GM19467 (cell line): ENCODE data around the gene MPRIP.

Experiments
- ATAC-seq: cut with Tn5 transposase; IDR thresholded peaks from one replicate; pipeline ENCODE4 v1.9.1; 2021; ENCODE audit warnings: mild to moderate bottlenecking, moderate library complexity; ENCODE audit not compliant: unreplicated experiment

MPRIP gene

GRCh38 chr17:17064322-17064721 lies 22.1 kb downstream of the MPRIP start:
- no peak for ATAC-seq

GRCh38 chr17:17066021-17066420 lies 23.8 kb downstream of the MPRIP start:
- ATAC-seq = no peak

DNA sequence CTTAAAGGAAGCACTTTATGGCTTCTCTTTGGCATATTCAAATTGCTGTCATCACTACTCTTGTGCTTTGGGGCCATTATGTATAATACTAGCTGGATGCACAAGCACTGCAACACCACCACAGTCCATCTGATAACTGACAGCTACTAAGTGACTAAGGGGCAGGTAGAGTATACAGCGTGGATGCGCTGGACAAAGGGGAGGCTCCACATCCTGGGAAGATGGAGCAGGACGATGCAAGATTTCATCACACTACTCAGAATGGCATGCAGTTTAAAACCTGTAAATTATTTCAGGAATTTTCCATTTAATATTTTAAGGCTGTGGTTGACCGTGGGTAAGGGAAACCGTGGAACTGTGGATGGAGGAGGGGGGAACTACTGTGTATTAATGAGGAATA lies 25.0 kb downstream of the MPRIP start:
- ATAC-seq = no peak

GRCh38 chr17:17069849-17070248 lies 27.6 kb downstream of the MPRIP start:
- ATAC-seq = no peak

DNA sequence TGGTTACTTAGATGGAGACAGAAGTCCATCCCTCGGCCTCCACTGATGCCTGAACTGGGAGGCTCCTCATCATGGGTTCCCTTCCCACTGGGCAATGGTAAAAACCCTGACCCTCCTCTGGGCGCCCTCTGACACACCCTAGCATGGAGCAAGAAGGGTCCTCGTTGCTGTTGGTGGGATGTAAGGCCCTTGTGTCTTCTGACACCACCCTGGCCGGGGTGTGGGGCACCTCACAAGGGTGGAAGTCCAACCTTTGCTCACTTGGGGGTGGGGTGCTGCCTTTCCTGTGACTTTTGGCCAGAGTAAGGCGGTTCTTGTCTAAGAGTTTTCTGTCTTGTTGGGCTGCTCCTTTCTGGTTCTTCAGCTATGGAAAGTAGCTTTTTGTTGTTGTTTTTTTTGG lies 28.7 kb downstream of the MPRIP start:
- no peak for ATAC-seq

GRCh38 chr17:17071531-17072360 lies 29.5 kb downstream of the MPRIP start:
- no peak for ATAC-seq

DNA sequence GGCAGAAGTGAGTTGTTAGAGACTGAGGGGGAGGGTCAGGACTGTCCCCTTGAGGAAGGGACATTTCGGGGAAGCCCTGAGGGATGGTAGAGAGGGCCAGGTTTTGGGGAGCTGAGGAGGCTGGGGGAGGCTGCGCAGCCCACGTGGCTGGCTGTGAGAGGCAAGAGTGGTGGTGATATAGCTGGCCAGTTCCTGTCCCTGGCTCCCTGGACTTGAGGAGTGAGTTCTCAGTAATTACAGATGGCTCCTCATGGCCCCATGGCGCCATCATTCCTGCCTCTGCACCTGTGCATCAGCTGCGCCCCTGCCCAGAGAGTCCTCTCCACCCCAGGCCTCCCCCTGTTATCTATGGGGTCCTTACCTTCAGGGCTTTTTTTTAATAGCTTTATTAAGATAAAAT lies 30.3 kb downstream of the MPRIP start:
- ATAC-seq = no peak

- no peak for ATAC-seq
Measured at GRCh38 chr17:17073030-17073564, 30.8 kb downstream of the MPRIP start.

DNA sequence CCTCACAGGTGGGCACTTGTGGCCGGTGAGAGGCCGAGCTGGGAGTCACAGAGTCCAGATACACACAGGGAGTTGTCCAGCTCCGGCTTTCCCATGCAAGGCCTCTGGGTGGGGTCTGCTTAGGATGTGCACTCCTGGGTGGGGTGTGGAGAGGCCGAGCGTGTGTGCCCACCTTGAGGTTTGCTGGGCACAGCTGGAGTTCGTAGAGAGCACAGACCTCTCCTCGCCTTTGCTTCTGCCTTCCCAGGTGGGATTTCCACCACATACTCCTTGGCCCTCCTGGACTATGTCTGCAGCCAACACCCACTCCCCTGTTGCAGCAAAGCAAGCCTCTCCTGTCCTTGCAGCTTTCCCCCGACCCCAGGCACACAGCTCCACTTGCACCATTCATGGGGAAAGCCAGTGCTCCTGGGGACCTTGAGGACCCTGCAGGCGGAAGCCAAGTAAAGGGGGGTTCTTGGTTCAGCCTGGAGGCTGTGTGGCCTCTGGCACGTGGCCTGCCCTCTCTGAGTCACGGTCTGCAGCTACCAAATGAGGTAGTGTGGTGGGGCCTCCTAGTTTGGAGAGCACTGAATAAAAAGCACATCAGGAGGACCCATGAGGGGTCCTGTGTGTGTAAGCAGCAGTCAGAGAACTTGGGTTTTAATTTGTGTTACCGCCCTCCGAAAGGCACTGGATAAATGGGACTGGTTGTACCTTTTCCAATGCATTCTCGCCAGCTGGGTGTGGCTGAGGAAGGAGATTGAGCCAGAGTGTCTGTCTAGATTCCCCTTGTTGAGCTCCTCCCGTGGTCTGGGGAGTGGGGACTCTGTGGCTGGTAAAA lies 31.5 kb downstream of the MPRIP start:
- no peak for ATAC-seq

- ATAC-seq = no peak
Measured at GRCh38 chr17:17075125-17075781, 33.0 kb downstream of the MPRIP start.

GRCh38 chr17:17076066-17076465 lies 33.8 kb downstream of the MPRIP start:
- ATAC-seq = no peak

- ATAC-seq = no peak
Measured at GRCh38 chr17:17077101-17077500, 34.8 kb downstream of the MPRIP start.

- no peak for ATAC-seq
Measured at GRCh38 chr17:17077861-17078732, 35.8 kb downstream of the MPRIP start.

GRCh38 chr17:17078832-17079231 lies 36.6 kb downstream of the MPRIP start:
- ATAC-seq = no peak

DNA sequence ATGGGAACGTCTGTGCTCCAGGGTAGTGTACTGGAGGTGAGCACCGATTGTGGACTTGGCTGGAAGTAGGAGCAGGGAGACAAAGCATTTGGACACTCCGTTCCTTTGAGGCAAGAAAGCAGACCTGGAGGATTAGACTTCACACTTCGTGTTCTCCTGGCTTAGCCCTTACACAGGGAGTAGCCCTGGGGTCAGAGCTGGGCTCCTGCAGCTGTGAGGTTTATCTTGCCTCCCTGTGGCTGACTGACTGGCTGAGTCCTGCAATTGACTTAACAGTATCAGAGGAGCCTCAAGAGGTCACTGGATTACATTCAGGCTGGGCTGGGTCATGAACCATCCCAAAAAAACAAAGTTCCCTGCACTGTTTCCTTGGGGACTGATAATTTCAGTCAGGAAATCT lies 37.1 kb downstream of the MPRIP start:
- ATAC-seq = no peak

DNA sequence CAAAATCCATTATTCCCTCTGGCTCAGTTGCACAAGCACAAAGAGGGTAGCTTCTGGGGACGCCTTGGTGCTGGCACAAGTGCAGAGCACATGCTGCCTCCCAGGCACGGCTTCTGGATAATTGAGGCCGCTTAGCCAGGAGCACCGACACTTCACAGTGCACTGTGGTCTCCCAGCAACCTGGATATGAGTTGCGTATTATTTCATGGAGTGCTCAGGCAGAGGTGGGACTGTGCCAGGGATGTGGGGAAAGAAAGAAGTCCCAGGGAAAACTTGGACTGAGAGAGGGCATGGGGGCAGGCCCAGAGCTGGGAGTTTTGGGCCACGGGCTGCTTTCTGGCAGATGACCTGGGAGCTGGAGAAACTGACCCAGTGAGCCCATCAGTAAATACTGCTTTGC lies 37.5 kb downstream of the MPRIP start:
- no peak for ATAC-seq

- no peak for ATAC-seq
Measured at GRCh38 chr17:17080181-17080631, 37.9 kb downstream of the MPRIP start.

GRCh38 chr17:17080781-17081180 lies 38.5 kb downstream of the MPRIP start:
- ATAC-seq = no peak

- ATAC-seq = no peak
Measured at GRCh38 chr17:17081304-17081940, 39.2 kb downstream of the MPRIP start.

DNA sequence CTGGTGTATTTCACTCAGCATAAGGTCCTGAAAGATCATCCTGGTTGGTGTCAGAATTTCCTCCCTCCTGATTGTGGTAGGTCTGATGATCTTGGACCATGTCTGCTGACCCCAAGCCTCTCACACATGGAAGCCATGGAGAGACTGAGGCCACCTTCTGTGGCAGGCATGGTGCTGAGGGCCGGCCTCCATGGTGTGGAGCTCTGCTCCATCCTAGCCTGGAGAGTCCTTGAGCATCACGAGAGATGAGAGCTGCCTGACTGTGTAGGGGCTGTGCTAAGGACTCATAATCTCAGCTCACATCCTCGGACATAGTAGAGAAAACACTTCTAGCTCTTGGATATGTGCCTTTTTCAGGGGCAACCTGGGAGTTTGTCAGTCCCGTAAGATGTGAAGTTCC lies 40.6 kb downstream of the MPRIP start:
- ATAC-seq = no peak
